ENCODE results near the gene COQ8A.

GRCh38 chr1:226898246-226898645 is 41.8 kb upstream of the COQ8A start:
- TF ChIP-seq CTCF (IDR thresholded peaks at IDR 0.05; ENCODE audit: low read depth, low read length) (no peak), POLR2A (IDR thresholded peaks at IDR 0.05; ENCODE audit: extremely low read depth, insufficient read length) (no peak), MYC (IDR thresholded peaks at IDR 0.05; ENCODE audit: low read depth, low read length) (no peak)

Measured in NB4 (cell line).